Non-pigmented ciliary epithelial cell (primary cell): ENCODE data around the gene HMGCS2.

Experiments used
- DNase-seq: peaks from one replicate; pipeline ENCODE4 v3.0.0-alpha.2; 2010; ENCODE audit warnings: low read depth

HMGCS2 gene

GRCh38 chr1:119758584-119758983 is 10.1 kb downstream of the HMGCS2 start:
- DNase-seq, result no peak

- no peak for DNase-seq
Measured at GRCh38 chr1:119752592-119752991, 16.1 kb downstream of the HMGCS2 start.

- no peak for DNase-seq
Measured at GRCh38 chr1:119748040-119748439, 20.7 kb downstream of the HMGCS2 start.

GRCh38 chr1:119747451-119747850 is 21.3 kb downstream of the HMGCS2 start:
- DNase-seq, result no peak

GRCh38 chr1:119745034-119745433 is 23.7 kb downstream of the HMGCS2 start:
- no peak for DNase-seq

- no peak for DNase-seq
Measured at GRCh38 chr1:119744598-119744942, 24.1 kb downstream of the HMGCS2 start.

GRCh38 chr1:119743776-119744597 is 24.7 kb downstream of the HMGCS2 start:
- peak; percentile 47 for DNase-seq

GRCh38 chr1:119743308-119743707 is 25.4 kb downstream of the HMGCS2 start:
- DNase-seq, result no peak

- DNase-seq, result no peak
Measured at GRCh38 chr1:119742677-119743076, 26.0 kb downstream of the HMGCS2 start.

GRCh38 chr1:119742202-119742601 is 26.5 kb downstream of the HMGCS2 start:
- DNase-seq, result no peak

GRCh38 chr1:119740896-119741780 is 27.6 kb downstream of the HMGCS2 start:
- no peak for DNase-seq

- no peak for DNase-seq
Measured at GRCh38 chr1:119740261-119740660, 28.4 kb downstream of the HMGCS2 start.

- no peak for DNase-seq
Measured at GRCh38 chr1:119739150-119739549, 29.6 kb downstream of the HMGCS2 start.

- no peak for DNase-seq
Measured at GRCh38 chr1:119738100-119738720, 30.5 kb downstream of the HMGCS2 start.

GRCh38 chr1:119737040-119737682 is 31.5 kb downstream of the HMGCS2 start:
- no peak for DNase-seq

- no peak for DNase-seq
Measured at GRCh38 chr1:119736649-119737039, 32.1 kb downstream of the HMGCS2 start.

- no peak for DNase-seq
Measured at GRCh38 chr1:119735217-119735616, 33.5 kb downstream of the HMGCS2 start.

GRCh38 chr1:119733754-119734153 is 35.0 kb downstream of the HMGCS2 start:
- DNase-seq, result no peak

GRCh38 chr1:119732465-119733168 is 36.1 kb downstream of the HMGCS2 start:
- no peak for DNase-seq

GRCh38 chr1:119731741-119732430 is 36.8 kb downstream of the HMGCS2 start:
- no peak for DNase-seq

- no peak for DNase-seq
Measured at GRCh38 chr1:119731060-119731459, 37.6 kb downstream of the HMGCS2 start.
